Fibroblast of mammary gland (primary cell): ENCODE results near the gene AKAP7.
"Not testable (repeated sequence)": the region's sequence is repeated elsewhere in the genome, so short reads cannot be mapped to it uniquely, and the experiment has no call there.

ENCODE experiments used
- DNase-seq: peaks from one replicate; pipeline ENCODE4 v3.0.0-alpha.2; 2010; ENCODE audit warnings: low read depth
- H3K4me3 ChIP-seq: 2 replicates; pipeline ENCODE4 v1.5.1; 2011; ENCODE audit warnings: low read depth, mild to moderate bottlenecking, low read length, moderate library complexity; ENCODE audit not compliant: control insufficient read depth
- TF ChIP-seq, protein P1 (sequence below): conservative IDR thresholded peaks from 2 replicates; pipeline ENCODE4 v1.5.1; 2011; ENCODE audit warnings: low read depth, low read length, inconsistent platforms; ENCODE audit not compliant: control insufficient read depth, insufficient read depth

AKAP7 gene

DNA sequence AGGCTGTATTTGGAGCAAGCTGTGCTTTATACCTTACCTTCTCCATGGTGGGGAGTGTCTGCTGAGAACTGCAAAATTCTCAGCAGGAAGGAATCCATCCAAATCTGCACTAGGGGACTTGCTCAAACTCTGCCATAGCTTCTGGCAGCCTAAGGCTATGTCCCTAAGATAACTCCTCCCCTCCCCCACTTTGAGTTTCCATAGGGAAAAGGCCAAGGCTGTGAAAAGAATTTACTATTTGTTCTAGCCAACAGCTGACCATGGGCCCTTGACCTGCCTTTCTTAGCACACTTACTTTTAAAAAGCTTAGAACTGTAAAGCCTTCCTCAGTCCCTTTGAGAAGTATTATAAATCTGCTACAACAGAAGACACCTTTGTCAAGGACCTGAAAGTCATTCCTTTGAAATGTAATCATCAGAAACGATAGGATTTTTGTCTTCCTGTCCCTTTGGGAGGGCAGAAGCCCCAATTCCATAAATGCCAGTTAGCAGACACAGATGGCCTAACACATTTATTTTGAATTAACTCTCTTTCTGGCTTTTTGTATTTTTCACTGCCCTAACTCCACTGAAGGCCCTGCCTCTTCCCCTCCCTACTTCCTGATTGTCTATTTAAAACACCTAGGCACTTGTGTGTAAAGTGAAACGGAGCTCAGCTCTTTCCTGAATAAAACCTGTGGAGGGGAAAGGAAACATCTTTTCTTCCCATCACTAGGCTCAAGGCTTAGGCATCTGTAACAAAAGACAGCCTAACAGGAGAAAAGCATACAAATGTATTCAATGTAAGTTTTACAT lies 157.1 kb downstream of the AKAP7 start:
- no peak overlapping the region for H3K4me3 ChIP-seq
- TF ChIP-seq, protein P1, sequence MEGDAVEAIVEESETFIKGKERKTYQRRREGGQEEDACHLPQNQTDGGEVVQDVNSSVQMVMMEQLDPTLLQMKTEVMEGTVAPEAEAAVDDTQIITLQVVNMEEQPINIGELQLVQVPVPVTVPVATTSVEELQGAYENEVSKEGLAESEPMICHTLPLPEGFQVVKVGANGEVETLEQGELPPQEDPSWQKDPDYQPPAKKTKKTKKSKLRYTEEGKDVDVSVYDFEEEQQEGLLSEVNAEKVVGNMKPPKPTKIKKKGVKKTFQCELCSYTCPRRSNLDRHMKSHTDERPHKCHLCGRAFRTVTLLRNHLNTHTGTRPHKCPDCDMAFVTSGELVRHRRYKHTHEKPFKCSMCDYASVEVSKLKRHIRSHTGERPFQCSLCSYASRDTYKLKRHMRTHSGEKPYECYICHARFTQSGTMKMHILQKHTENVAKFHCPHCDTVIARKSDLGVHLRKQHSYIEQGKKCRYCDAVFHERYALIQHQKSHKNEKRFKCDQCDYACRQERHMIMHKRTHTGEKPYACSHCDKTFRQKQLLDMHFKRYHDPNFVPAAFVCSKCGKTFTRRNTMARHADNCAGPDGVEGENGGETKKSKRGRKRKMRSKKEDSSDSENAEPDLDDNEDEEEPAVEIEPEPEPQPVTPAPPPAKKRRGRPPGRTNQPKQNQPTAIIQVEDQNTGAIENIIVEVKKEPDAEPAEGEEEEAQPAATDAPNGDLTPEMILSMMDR: no peak
- no peak for DNase-seq

DNA sequence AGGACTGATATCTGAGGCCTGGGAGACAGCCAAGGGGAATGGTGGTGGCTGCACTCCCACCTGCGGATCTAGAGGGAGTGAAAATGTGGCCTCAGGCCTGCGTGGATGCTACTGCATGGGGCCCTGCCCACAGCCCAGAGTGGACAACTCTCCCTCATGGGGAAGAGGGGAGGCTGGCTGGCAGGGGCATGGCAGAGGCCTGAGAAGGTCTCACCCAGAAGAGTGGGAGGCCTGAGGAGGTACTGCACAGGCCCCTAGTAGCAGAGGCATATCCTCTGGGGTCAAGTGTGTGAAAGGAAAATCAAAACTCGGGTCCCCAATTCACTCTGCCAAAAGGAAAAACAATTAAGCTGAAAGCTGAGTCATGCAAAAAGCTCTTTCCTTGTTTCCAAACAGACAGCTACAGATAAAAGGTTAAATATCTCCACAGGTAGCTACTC lies 158.2 kb downstream of the AKAP7 start:
- H3K4me3 ChIP-seq: no peak overlapping the region
- TF ChIP-seq, protein P1: no peak
- no peak for DNase-seq

- TF ChIP-seq, protein P1: no peak
- DNase-seq: no peak
- no peak overlapping the region for H3K4me3 ChIP-seq
Measured at GRCh38 chr6:131295081-131295480, 159.8 kb downstream of the AKAP7 start.

- not testable (repeated sequence) for DNase-seq, H3K4me3 ChIP-seq
Measured at GRCh38 chr6:131300826-131301225, 165.6 kb downstream of the AKAP7 start.

DNA sequence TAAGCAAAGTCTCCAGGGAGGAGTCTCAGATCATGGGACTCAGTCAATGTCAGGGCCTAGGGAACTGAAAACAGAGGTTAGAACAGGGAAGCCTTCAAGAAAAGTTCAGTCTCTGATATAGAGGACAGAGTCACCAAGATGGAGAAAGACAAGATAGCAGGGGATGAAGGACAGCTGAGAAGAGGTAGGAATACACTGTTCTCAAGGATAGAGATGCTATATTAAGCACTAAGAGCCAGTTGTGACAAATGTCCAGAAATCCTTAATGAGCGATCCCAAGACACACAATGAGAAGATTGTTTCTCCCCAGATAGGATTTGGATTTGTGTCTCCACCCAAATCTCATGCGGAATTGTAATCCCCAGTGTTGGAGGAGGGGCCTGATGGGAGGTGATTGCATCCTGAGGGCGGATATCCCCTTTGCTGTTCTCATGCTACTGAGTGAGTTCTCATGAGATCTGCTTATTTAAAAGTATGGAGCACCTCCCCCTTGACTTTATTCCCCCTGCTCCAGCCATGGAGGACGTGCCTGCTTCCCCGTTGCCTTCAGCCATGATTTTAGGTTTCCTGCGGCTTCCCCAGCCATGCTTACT lies 168.2 kb downstream of the AKAP7 start:
- DNase-seq: no peak
- TF ChIP-seq, protein P1: no peak

GRCh38 chr6:131305037-131305850 lies 170.0 kb downstream of the AKAP7 start:
- no peak overlapping the region for H3K4me3 ChIP-seq
- no peak for DNase-seq
- TF ChIP-seq, protein P1: no peak

More for the DNA sequence above, 168.2 kb downstream of the AKAP7 start:
- no peak overlapping the region for H3K4me3 ChIP-seq

GRCh38 chr6:131309437-131309836 lies 174.2 kb downstream of the AKAP7 start:
- DNase-seq: no peak
- TF ChIP-seq, protein P1: no peak
- H3K4me3 ChIP-seq: no peak overlapping the region
